IPS-15b (cell line): ENCODE data around the gene ZNF473.
"Not testable (repeated sequence)": the region's sequence is repeated elsewhere in the genome, so short reads cannot be mapped to it uniquely, and the experiment has no call there.

Experiments used
- H3K27me3 ChIP-seq: one replicate; pipeline ENCODE4 v1.6.1; 2013; ENCODE audit warnings: low read length; ENCODE audit not compliant: control insufficient read depth, insufficient read depth
- H3K36me3 ChIP-seq: one replicate; pipeline ENCODE4 v1.6.1; 2013; ENCODE audit warnings: low read length; ENCODE audit not compliant: control insufficient read depth, insufficient read depth
- H3K4me1 ChIP-seq: one replicate; pipeline ENCODE4 v1.6.1; 2013; ENCODE audit warnings: mild to moderate bottlenecking, low read length; ENCODE audit not compliant: control insufficient read depth, insufficient read depth
- H3K4me3 ChIP-seq: one replicate; pipeline ENCODE4 v1.5.1; 2013; ENCODE audit warnings: low read depth, low read length
- H3K9ac ChIP-seq: one replicate; pipeline ENCODE4 v1.6.1; 2013; ENCODE audit warnings: low read depth, mild to moderate bottlenecking, low read length
- H3K9me3 ChIP-seq: one replicate; pipeline ENCODE4 v1.6.1; 2013; ENCODE audit warnings: mild to moderate bottlenecking, low read length; ENCODE audit not compliant: control insufficient read depth, insufficient read depth

Gene ZNF473

GRCh38 chr19:50087153-50087552 is 61.3 kb downstream of the ZNF473 start:
- H3K4me3 ChIP-seq, H3K36me3 ChIP-seq, H3K9ac ChIP-seq, H3K4me1 ChIP-seq, H3K27me3 ChIP-seq, H3K9me3 ChIP-seq: not testable (repeated sequence)

- not testable (repeated sequence) for H3K36me3 ChIP-seq, H3K9ac ChIP-seq, H3K4me1 ChIP-seq, H3K27me3 ChIP-seq, H3K9me3 ChIP-seq, H3K4me3 ChIP-seq
Observed at GRCh38 chr19:50090706-50091105, 64.9 kb downstream of the ZNF473 start.

- H3K9me3 ChIP-seq, H3K9ac ChIP-seq, H3K36me3 ChIP-seq, H3K27me3 ChIP-seq, H3K4me1 ChIP-seq, H3K4me3 ChIP-seq: not testable (repeated sequence)
Observed at GRCh38 chr19:50091786-50092185, 66.0 kb downstream of the ZNF473 start.

GRCh38 chr19:50092597-50092996 is 66.8 kb downstream of the ZNF473 start:
- H3K4me1 ChIP-seq, H3K4me3 ChIP-seq, H3K9me3 ChIP-seq: not testable (repeated sequence)

GRCh38 chr19:50097884-50098283 is 72.1 kb downstream of the ZNF473 start:
- not testable (repeated sequence) for H3K9ac ChIP-seq, H3K27me3 ChIP-seq, H3K4me1 ChIP-seq, H3K4me3 ChIP-seq, H3K9me3 ChIP-seq, H3K36me3 ChIP-seq

More at GRCh38 chr19:50092597-50092996, 66.8 kb downstream of the ZNF473 start:
- H3K9ac ChIP-seq, H3K27me3 ChIP-seq, H3K36me3 ChIP-seq: not testable (repeated sequence)

GRCh38 chr19:50098892-50099291 is 73.1 kb downstream of the ZNF473 start:
- not testable (repeated sequence) for H3K4me1 ChIP-seq, H3K36me3 ChIP-seq, H3K9me3 ChIP-seq, H3K27me3 ChIP-seq, H3K9ac ChIP-seq, H3K4me3 ChIP-seq

- H3K9ac ChIP-seq, H3K36me3 ChIP-seq: not testable (repeated sequence)
Observed at GRCh38 chr19:50099696-50100095, 73.9 kb downstream of the ZNF473 start.

GRCh38 chr19:50100946-50101345 is 75.1 kb downstream of the ZNF473 start:
- not testable (repeated sequence) for H3K36me3 ChIP-seq, H3K4me3 ChIP-seq, H3K27me3 ChIP-seq, H3K4me1 ChIP-seq, H3K9me3 ChIP-seq, H3K9ac ChIP-seq

More at GRCh38 chr19:50099696-50100095, 73.9 kb downstream of the ZNF473 start:
- not testable (repeated sequence) for H3K27me3 ChIP-seq, H3K4me1 ChIP-seq, H3K9me3 ChIP-seq, H3K4me3 ChIP-seq
